Measurements from ENCODE around the gene TMEM238.

DNA sequence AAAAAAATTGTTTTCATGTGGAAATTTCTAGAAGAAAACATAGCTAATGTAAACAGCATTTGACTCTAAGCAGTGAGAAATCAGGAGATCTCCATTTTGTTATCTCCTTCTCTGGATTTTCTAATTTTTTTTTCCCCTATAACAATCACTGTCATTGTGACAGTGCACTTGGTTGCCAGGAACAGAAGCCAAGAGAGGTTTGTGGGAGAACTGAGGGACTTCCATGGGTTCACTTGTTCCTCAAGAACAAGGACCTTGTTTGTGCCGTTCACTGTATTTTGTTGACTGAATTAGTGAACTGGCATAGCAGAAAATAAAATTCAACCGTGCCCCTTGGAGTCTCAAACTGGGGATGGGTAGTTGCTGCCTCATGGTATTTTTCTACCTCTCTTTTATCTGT is 42.0 kb upstream of the TMEM238 start:
- TF ChIP-seq, protein P1, sequence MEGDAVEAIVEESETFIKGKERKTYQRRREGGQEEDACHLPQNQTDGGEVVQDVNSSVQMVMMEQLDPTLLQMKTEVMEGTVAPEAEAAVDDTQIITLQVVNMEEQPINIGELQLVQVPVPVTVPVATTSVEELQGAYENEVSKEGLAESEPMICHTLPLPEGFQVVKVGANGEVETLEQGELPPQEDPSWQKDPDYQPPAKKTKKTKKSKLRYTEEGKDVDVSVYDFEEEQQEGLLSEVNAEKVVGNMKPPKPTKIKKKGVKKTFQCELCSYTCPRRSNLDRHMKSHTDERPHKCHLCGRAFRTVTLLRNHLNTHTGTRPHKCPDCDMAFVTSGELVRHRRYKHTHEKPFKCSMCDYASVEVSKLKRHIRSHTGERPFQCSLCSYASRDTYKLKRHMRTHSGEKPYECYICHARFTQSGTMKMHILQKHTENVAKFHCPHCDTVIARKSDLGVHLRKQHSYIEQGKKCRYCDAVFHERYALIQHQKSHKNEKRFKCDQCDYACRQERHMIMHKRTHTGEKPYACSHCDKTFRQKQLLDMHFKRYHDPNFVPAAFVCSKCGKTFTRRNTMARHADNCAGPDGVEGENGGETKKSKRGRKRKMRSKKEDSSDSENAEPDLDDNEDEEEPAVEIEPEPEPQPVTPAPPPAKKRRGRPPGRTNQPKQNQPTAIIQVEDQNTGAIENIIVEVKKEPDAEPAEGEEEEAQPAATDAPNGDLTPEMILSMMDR (IDR thresholded peaks at IDR 0.05; ENCODE audit: low read depth, low read length, missing input control) = no peak
- no peak for TF ChIP-seq TAF1 (conservative IDR thresholded peaks at IDR 0.05)
